Measurements from ENCODE around the gene DENND1A.

DNA sequence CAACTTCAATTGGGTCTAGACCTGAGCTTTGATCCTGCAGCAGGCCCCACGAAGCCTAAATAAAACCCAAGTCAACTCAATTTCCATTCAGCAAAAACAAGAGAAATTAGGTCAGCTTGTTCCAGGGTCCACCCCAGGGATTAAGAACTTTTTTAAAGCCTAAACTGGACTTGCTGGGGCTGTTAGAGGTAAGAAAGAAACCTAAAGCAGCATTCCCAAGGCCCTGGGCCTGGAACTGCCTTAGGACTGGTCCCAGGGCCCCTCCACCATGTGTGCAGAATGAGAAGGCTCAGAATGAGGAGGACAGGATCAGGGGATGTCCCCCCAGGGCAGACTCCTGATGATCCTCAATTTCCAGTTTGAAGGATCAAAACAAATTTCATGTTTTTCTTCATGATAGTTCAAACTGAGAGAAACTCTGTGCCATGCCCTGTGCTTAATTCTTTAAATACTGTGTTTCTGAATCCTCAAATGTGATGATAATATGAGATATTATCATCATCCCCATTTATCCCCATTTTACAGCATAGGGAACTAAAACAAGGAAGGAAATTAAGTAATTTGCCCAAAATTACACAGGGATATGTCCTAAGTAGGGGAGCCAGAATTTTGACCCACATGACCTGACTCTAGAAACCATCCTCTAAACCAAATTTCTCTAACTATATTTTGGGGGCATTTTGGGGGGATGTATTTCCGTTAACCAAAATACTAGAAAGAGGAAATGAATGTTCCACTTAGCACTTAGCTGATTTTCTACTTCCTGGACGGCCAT is 64.5 kb downstream of the DENND1A start:
- TF ChIP-seq, protein P1, sequence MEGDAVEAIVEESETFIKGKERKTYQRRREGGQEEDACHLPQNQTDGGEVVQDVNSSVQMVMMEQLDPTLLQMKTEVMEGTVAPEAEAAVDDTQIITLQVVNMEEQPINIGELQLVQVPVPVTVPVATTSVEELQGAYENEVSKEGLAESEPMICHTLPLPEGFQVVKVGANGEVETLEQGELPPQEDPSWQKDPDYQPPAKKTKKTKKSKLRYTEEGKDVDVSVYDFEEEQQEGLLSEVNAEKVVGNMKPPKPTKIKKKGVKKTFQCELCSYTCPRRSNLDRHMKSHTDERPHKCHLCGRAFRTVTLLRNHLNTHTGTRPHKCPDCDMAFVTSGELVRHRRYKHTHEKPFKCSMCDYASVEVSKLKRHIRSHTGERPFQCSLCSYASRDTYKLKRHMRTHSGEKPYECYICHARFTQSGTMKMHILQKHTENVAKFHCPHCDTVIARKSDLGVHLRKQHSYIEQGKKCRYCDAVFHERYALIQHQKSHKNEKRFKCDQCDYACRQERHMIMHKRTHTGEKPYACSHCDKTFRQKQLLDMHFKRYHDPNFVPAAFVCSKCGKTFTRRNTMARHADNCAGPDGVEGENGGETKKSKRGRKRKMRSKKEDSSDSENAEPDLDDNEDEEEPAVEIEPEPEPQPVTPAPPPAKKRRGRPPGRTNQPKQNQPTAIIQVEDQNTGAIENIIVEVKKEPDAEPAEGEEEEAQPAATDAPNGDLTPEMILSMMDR (IDR thresholded peaks at IDR 0.05), result no peak
- TF ChIP-seq POLR2A (IDR thresholded peaks at IDR 0.05), result no peak

Measured in heart left ventricle (tissue), 13 donors.